HUDEP-2 (cell line): ENCODE data around the gene FGFR3.

ENCODE experiments used
- DNase-seq, 76 experiments: peaks; one replicate each; lab custom pipeline; 2025; ENCODE audit not compliant: unreplicated experiment in 76 of 76; lab: John Stamatoyannopoulos, UW

The FGFR3 gene

DNA sequence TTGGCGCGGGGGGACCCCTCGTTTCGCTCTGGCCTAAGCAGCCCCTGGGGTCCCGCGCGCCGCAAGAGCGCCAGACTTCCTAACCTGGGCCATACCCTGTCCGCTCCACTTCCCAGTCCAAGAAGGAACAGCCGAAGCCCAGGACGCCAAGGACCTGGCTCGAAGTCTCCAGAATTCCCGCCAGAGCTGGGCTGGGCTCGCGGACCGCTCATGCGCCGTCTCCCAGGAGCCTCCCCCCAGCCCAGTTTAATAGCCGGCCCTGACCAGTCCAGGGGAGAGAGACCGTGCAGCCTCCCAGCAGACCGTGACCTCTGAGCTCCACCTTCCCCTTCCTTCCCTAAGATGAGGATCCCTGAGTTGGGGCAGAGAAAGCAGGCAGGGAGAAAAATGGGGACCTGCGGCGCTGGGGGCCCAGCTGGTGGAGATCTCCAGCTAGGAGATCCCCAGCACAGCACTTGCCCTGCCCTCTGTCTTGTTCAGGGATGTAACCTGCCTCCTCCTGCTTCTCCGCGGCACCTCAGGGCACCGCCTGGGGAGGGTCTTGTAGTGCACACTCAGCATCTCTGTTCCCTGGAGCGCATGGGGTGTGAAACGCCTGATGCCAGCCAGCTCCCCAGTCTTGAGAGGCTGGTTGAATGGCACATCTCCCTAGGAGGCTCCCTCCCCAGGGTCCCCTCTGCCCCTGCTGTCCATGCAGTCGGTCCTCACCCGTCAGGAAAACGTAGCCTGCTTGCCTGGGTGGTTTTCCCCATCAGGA is 64.0 kb downstream of the FGFR3 start:
- no peak for DNase-seq

DNA sequence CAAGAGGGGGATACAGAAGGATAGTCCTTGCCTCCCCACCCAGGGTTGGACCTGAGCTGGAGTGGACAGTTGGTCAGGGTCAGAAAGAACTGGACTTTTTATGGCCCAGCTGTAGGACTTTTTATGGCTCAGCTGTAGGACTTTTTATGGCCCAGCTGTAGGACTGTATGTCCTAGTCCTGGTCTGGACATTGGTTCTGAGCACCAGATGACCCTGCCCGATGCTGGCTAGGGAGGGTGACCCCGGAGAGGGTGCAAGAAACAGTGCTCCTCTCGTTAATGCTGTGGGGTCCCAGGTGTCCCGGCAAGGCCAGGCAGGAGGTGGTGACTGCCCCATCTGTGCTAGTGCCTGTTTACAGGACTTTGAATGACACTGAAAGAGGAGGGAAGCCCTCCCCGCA is 64.8 kb downstream of the FGFR3 start:
- DNase-seq, result no peak
